Naive thymus-derived CD8-positive, alpha-beta T cell (primary cell): ENCODE data around the gene VAPB. TPM values are rescaled to one million over a fixed set of nuclear protein-coding genes. Genes with fewer than 3 reads are reported as not detected.
"Not testable (repeated sequence)": the region's sequence is repeated elsewhere in the genome, so short reads cannot be mapped to it uniquely, and the experiment has no call there.

ENCODE experiments used
- ATAC-seq, 2 donors: fragments of 150-1000 bp; cut with Tn5 transposase in 1 of 2; sonication (Bioruptor Pico), chemical (Tn5 transposase) in 1 of 2; 1 replicate in 1 of 2; 2 replicates in 1 of 2; pipeline ENCODE4 v1.10.0; 2021; ENCODE audit warnings: mild to moderate bottlenecking in 2 of 2, moderate library complexity in 2 of 2
- POLR2A ChIA-PET: fragments of 350-600 bp; sonication (Branson Sonifier 250); formaldehyde crosslinking; loops from one replicate; lab custom pipeline; 2021; ENCODE audit warnings: antibody characterized with exemption; lab: Charles Lee
- DNase-seq, 10 donors: peaks; one replicate each; pipeline versions ENCODE4 v3.0.0 to v3.0.0-alpha.2; 2020 to 2022
- H3K27ac Mint-ChIP-seq, 10 donors: one replicate each; pipeline ENCODE4 v1.8.0; 2020 to 2022; ENCODE audit warnings: mild to moderate bottlenecking in 10 of 10, mixed read lengths in 10 of 10, moderate library complexity in 4 of 10, inconsistent platforms in 1 of 10
- H3K27me3 Mint-ChIP-seq, 5 donors: one replicate each; pipeline ENCODE4 v1.8.0; 2021 to 2022; ENCODE audit warnings: mixed read lengths in 5 of 5
- H3K36me3 Mint-ChIP-seq, 3 donors: one replicate each; pipeline ENCODE4 v1.8.0; 2020 to 2022; ENCODE audit warnings: mixed read lengths in 3 of 3, mild to moderate bottlenecking in 2 of 3, inconsistent platforms in 1 of 3
- H3K4me1 Mint-ChIP-seq, 4 donors: one replicate each; pipeline ENCODE4 v1.8.0; 2021 to 2022; ENCODE audit warnings: mixed read lengths in 4 of 4
- H3K4me3 Mint-ChIP-seq, 10 donors: one replicate each; pipeline ENCODE4 v1.8.0; 2020 to 2022; ENCODE audit warnings: mild to moderate bottlenecking in 10 of 10, mixed read lengths in 10 of 10, moderate library complexity in 6 of 10, inconsistent platforms in 1 of 10
- H3K9me3 Mint-ChIP-seq, 9 donors: one replicate each; pipeline ENCODE4 v1.8.0; 2020 to 2022; ENCODE audit warnings: mixed read lengths in 9 of 9, mild to moderate bottlenecking in 3 of 9, inconsistent platforms in 1 of 9, moderate library complexity in 1 of 9
- polyA plus RNA-seq, 3 donors: library from polyadenylated mRNA; unstranded; fragments of 300-500 nt; fragmentation: Illumina TruSeq; gene quantifications; one replicate each; pipeline ENCODE4 v1.2.3, GENCODE V29; 2021
- total RNA-seq, 8 experiments: library from RNA in 2 of 8; stranded (reverse) in 2 of 8; gene quantifications; one replicate each; pipeline ENCODE4 v1.2.3 and lab custom pipeline; 2021 to 2026

Gene VAPB
- total and polyA plus RNA-seq, 5 experiments from 2014 or later = 24.7 to 34.3 (median 34.0) TPM

DNA sequence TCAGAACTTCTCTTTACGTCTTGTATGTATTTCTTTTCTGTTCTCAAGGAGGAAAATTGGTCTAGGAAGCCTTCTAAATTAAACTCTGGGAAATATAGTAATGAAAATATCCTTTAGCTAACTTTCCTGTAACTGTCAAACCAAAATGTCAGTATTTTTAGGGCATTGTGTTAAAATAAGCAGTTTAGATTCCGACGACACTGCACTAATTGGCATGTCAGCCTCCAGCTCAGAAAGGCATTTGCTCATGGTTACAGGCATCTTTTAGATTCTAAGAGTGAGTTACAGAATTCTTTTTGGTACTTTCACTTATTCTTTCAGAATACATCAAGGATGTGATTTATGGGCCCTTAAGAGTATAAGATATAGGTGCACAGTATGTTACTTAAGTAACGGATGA, 26.1 kb upstream of the VAPB start:
- peaks cover 0 to 73% (median 16%) of the 10 kb centered on the region in 3 donors for H3K36me3 Mint-ChIP-seq
- H3K4me3 Mint-ChIP-seq = no peak overlapping the region
- no peak for ATAC-seq
- no peaks in the 10 kb centered on the region for H3K27me3 Mint-ChIP-seq
- peak overlapping the region in 1 of 10 donors; percentile 18 for H3K27ac Mint-ChIP-seq
- DNase-seq = no peak
- POLR2A ChIA-PET = no interaction called here
- H3K9me3 Mint-ChIP-seq = no peaks in the 10 kb centered on the region
- peaks cover 0 to 2% (median 0%) of the 10 kb centered on the region in 4 donors for H3K4me1 Mint-ChIP-seq

DNA sequence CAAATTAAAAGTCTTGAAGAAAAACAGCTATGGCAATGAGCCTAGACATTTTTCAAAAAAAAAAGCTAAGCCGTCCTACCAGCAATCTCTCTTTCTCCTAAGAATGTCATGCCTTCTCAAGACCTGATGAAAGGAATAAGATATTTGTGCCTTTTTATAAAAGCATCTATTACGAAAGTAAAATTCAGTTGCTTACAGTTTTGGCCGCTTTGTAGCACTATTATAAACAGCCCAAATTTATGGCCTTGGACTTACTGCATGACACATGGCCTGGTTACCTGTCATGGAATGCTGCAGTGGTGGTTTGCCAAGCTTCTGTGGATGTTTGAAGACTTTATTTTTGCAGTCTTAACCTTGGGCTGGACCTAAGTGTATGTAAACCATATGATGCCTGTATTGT, 22.2 kb upstream of the VAPB start:
- Mint-ChIP-seq H3K4me3 (no peak overlapping the region), H3K4me1 (peaks cover 0 to 2% (median 0%) of the 10 kb centered on the region in 4 donors), H3K27me3 (no peaks in the 10 kb centered on the region), H3K27ac (peak overlapping the region in 1 of 10 donors; percentile 61), H3K9me3 (no peaks in the 10 kb centered on the region), H3K36me3 (peaks cover 0 to 41% (median 7%) of the 10 kb centered on the region in 3 donors)
- no peak for DNase-seq
- ATAC-seq = no peak
- POLR2A ChIA-PET = no interaction called here

DNA sequence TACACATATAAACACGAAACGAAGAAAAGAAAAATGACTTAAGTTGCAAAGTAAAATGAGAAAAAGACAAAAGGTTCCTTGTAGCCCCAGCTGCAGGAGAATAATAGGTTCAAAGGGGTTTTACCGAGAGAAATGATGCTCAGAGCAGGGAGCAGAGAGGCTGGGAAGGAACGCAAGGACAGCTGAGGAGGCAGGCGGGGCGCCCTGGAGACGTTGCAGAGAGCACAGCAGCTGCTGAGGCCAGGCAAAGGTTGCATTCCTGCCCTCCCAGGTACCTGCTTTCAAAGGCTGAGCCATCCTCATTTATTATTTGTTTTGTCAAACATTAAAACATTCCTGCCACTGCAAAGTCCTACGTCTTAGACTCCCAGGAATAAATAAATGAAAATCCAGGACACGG, 16.2 kb upstream of the VAPB start:
- H3K9me3 Mint-ChIP-seq = no peaks in the 10 kb centered on the region
- H3K4me3 Mint-ChIP-seq = no peak overlapping the region
- H3K27ac Mint-ChIP-seq = no peak overlapping the region
- H3K36me3 Mint-ChIP-seq = peaks cover 0 to 2% (median 0%) of the 10 kb centered on the region in 3 donors
- POLR2A ChIA-PET = no interaction called here
- no peaks in the 10 kb centered on the region for H3K4me1 Mint-ChIP-seq
- ATAC-seq (no peak), DNase-seq (no peak)
- H3K27me3 Mint-ChIP-seq = peaks cover 0 to 18% (median 5%) of the 10 kb centered on the region in 5 donors

DNA sequence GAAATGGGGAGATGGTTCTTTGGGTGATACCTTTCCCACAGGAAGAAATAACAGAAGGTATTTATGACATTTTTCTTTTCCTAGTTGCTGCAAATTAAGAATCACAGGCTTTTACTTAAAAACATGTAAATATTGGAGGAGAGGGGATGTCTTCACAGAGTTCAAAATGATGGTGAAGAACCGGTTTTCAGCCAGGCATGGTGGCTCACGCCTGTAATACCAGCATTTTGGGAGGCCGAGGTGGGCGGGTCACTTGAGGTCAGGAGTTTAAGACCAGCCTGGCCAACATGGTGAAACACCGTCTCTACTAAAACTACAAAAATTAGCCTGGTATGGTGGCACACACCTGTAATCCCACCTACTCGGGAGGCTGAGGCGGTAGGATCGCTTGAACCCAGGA, 15.7 kb upstream of the VAPB start:
- H3K4me1 Mint-ChIP-seq, H3K27ac Mint-ChIP-seq, DNase-seq, POLR2A ChIA-PET, H3K9me3 Mint-ChIP-seq, ATAC-seq, H3K36me3 Mint-ChIP-seq, H3K4me3 Mint-ChIP-seq: not testable (repeated sequence)
- peaks cover 1 to 23% (median 8%) of the 10 kb centered on the region in 5 donors for H3K27me3 Mint-ChIP-seq

DNA sequence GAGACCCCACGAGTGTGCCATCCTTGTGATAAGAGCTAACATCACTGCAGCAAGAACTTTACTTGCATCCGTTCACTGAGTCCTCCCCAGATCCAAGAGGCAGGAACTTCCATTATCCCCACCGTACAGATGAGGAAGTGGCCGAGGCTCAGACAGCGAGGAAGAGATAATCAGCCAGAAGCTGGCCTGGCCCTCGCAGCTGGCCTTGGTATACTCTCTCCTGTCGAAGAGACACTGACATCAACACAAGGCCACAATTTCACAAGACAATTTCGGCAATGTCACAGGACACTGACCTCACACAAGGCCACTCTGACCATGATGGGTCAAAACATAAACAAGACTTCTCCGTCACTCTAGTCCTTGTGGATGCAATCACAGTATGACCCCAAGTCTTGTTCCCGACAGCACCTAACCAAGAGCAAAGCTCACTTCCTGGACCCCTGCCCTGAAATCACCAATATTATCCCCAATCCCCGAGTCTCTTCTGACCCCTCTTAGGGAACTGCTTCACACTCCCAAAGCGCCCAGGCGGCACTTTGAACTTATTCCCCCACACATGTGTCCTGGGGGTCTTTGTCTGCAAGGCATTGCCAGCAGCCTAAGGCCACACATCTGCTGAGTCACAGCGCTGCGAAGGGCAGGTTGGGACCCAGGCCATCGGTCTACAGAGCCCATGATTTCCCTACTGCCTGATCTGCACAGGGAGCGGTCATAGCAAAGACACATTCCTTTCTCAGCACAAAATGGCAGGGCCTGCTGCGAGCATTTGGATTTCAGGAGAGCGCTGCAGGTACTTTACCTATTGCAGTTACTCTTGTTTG, 14.8 kb upstream of the VAPB start:
- H3K27me3 Mint-ChIP-seq = peaks cover 3 to 27% (median 16%) of the 10 kb centered on the region in 5 donors
- H3K27ac Mint-ChIP-seq = peak overlapping the region in 2 of 10 donors; percentile 53 to 85
- DNase-seq = no peak
- no peaks in the 10 kb centered on the region for H3K4me1 Mint-ChIP-seq
- ATAC-seq = no peak
- no peak overlapping the region for H3K4me3 Mint-ChIP-seq
- no peaks in the 10 kb centered on the region for H3K9me3 Mint-ChIP-seq
- POLR2A ChIA-PET = no interaction called here
- no peaks in the 10 kb centered on the region for H3K36me3 Mint-ChIP-seq

DNA sequence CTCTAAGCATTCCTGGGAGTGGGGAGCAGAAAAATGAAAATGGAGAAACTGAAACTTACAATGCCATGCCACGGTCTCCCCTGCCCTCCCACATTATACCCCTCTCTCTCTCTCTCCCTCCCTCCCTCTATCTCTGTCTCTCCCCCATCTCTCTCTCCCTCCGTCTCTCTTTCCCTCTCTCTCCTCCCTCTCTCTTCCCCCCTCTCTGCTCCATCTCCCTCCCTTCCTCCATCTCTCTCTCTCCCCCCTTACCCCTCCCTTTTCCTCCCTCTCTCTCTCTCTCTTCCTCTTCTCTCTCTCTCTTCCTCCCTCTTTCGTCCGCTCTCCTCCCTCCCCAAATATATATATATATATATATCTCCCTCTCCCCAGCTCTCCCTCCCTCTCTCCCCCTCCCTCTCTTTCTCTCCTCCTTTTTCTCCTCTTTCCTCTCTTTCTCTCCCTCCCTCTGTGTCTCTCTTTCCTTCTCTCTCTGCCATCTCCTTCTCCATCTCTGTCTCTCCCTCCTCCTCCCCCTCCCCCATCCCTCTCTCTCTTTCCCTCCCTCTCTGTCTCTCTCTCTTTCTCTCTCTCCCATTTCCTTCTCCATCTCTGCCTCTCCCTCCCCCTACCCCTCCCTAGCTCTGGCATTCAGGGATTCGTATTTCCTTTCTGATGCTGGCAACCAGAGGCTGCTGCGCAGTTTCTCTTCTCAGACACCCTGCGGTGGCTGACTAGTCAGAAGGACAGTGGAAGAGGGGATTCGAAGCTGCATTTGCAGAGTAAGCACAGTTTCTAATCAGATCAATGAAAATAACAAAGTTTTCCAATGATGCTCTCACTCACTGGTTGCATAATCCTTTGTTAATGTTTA, 13.9 kb upstream of the VAPB start:
- Mint-ChIP-seq H3K27me3 (peaks cover 8 to 32% (median 19%) of the 10 kb centered on the region in 5 donors), H3K4me1 (no peaks in the 10 kb centered on the region), H3K36me3 (no peaks in the 10 kb centered on the region), H3K9me3 (no peaks in the 10 kb centered on the region), H3K27ac (peak overlapping the region in 1 of 10 donors; percentile 85), H3K4me3 (no peak overlapping the region)
- DNase-seq (no peak), ATAC-seq (no peak)
- POLR2A ChIA-PET = interaction anchor here (0.6 to 0.7 kb wide), 2 partner anchors 133 to 1969 kb away, joined by 4 to 7 read pairs; no protein-coding TSS in a partner anchor

DNA sequence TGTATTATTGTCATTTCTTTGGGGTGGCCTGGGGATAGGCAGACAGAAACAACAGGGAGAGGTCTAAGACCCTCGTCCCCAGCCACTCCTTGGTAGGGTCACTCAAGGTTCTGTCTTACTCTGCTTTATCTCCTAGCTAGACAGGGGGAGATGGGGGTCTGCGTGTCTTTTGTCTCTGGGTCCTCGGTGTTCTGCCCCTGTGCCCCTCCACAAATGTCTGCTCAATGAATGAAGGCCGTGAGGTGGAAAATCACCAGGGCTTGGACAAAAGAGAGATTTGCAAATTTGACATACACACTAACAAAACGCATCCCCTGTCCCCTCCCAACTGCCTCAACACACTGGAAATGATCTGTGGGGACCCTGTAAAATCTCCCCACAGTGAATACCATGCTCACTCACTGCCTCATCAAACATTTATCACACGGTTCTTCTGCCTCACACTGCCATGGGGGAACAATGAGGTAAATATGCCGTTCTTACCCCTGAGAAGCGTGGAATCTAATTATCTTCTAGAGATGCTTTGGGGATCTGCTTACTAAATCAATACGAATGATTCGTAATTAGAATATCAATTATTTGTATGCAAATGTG, 13.2 kb upstream of the VAPB start:
- no peaks in the 10 kb centered on the region for H3K4me1 Mint-ChIP-seq
- no peak for DNase-seq
- POLR2A ChIA-PET = interaction anchor here (0.7 kb wide), 1 partner anchor 1970 kb away, joined by 4 read pairs; no protein-coding TSS in a partner anchor
- peak overlapping the region in 1 of 10 donors; percentile 24 for H3K27ac Mint-ChIP-seq
- H3K9me3 Mint-ChIP-seq = peaks cover 0 to 4% (median 1%) of the 10 kb centered on the region in 9 donors
- peaks cover 10 to 33% (median 24%) of the 10 kb centered on the region in 5 donors for H3K27me3 Mint-ChIP-seq
- H3K4me3 Mint-ChIP-seq = no peak overlapping the region
- no peak for ATAC-seq
- H3K36me3 Mint-ChIP-seq = peaks cover 0 to 3% (median 2%) of the 10 kb centered on the region in 3 donors

DNA sequence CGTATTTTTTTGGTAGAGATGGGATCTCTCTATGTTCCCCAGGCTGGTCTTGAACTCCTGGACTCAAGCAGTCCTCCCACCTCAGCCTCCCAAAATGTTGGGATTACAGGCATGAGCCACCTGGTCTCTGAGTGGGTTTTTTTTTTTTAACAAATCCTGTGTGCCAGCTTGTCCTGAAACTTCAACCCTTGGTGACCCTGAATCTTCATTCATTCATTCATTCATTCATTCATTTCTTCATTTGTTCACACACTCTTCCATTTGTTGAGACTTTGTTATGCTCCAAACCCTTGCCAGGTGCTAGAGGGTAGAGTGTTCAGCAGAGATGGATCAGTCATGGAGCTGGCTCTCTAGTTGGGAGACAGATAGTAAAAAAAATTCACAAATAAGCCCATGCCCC, 12.0 kb upstream of the VAPB start:
- DNase-seq (no peak), ATAC-seq (no peak)
- H3K9me3 Mint-ChIP-seq = peaks cover 0 to 15% (median 10%) of the 10 kb centered on the region in 9 donors
- H3K27ac Mint-ChIP-seq = peak overlapping the region in 2 of 10 donors; percentile 63 to 93
- H3K27me3 Mint-ChIP-seq = peaks cover 13 to 40% (median 30%) of the 10 kb centered on the region in 5 donors
- H3K36me3 Mint-ChIP-seq = peaks cover 0 to 13% (median 4%) of the 10 kb centered on the region in 3 donors
- H3K4me1 Mint-ChIP-seq = no peaks in the 10 kb centered on the region
- POLR2A ChIA-PET = no interaction called here
- no peak overlapping the region for H3K4me3 Mint-ChIP-seq

DNA sequence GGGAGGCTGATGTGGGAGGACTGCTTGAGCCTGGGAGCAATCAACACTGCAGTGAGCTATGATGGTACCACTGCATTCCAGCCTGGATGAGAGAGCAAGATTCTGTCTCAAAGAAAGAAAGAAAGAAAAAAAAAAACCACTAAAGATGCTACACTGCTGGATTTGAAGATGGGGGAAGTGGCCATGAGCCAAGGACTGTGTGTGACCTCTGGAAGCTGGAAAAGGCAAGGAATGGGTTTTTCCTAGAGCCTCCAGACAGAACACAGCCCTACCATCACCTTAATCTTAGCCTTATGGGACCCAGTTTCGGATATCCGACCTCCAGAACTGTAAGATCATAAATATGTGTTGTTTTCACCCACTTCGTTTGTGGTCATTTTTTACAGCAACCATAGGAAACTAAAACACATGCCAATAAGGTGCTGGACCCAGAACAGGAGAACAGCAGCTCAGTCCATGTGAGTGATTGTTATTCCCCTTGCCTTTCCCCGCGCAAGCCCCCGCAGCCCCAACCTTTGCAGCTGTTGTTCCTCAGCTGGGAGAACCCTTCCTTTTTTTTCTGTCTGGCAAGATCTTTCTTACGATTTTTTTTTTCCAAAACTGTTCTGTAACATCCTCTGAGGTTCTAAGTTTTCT, 11.1 kb upstream of the VAPB start:
- Mint-ChIP-seq H3K4me3 (no peak overlapping the region), H3K27ac (no peak overlapping the region), H3K9me3 (peaks cover 0 to 17% (median 10%) of the 10 kb centered on the region in 9 donors), H3K36me3 (peaks cover 0 to 13% (median 4%) of the 10 kb centered on the region in 3 donors), H3K4me1 (no peaks in the 10 kb centered on the region), H3K27me3 (peaks cover 13 to 48% (median 33%) of the 10 kb centered on the region in 5 donors)
- no peak for DNase-seq
- ATAC-seq = no peak
- POLR2A ChIA-PET = no interaction called here

DNA sequence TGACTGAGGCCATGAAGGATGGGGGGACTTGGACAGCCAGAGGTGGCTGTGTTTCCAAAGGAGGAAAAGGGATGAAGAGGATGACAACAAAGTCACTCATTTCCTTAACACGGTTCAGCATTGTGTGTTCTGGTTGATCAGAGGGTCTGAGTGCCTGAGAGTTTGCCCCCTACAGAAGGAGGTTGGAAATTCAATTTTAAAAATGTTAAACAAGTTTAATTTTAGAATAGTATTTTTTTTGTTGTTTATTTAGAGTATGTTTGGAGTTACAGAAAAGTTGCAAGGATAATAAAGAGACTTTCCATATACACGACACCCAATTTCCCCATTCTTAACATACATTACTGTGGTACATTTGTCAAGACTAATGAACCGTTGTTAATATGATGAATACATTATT, 10.3 kb upstream of the VAPB start:
- peaks cover 17 to 57% (median 37%) of the 10 kb centered on the region in 5 donors for H3K27me3 Mint-ChIP-seq
- DNase-seq (no peak), ATAC-seq (no peak)
- peaks cover 0 to 13% (median 4%) of the 10 kb centered on the region in 3 donors for H3K36me3 Mint-ChIP-seq
- POLR2A ChIA-PET = no interaction called here
- no peaks in the 10 kb centered on the region for H3K4me1 Mint-ChIP-seq
- H3K4me3 Mint-ChIP-seq = no peak overlapping the region
- H3K27ac Mint-ChIP-seq = no peak overlapping the region
- peaks cover 0 to 17% (median 10%) of the 10 kb centered on the region in 9 donors for H3K9me3 Mint-ChIP-seq

DNA sequence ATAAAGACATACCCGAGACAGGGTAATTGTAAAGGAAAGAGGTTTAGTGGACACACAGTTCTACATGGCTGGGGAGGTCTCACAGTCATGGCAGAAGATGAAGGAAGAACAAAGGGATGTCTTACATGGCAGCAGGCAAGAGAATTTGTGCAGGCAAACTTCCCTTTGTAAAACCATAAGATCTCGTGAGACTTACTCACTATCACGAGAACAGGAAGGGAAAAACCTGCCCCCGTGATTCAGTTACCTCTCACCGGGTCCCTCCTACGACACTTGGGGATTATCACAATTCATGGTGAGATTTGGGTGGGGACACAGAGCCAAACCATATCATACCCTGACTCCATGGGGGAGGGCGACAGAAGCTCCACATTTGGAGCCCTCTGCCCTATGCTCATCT, 7.4 kb upstream of the VAPB start:
- ATAC-seq (no peak), DNase-seq (no peak)
- POLR2A ChIA-PET = no interaction called here
- H3K36me3 Mint-ChIP-seq = peaks cover 0 to 13% (median 4%) of the 10 kb centered on the region in 3 donors
- no peak overlapping the region for H3K27ac Mint-ChIP-seq
- peaks cover 17 to 53% (median 37%) of the 10 kb centered on the region in 5 donors for H3K27me3 Mint-ChIP-seq
- peaks cover 0 to 17% (median 10%) of the 10 kb centered on the region in 9 donors for H3K9me3 Mint-ChIP-seq
- H3K4me3 Mint-ChIP-seq = no peak overlapping the region
- peaks cover 0 to 2% (median 0%) of the 10 kb centered on the region in 4 donors for H3K4me1 Mint-ChIP-seq

DNA sequence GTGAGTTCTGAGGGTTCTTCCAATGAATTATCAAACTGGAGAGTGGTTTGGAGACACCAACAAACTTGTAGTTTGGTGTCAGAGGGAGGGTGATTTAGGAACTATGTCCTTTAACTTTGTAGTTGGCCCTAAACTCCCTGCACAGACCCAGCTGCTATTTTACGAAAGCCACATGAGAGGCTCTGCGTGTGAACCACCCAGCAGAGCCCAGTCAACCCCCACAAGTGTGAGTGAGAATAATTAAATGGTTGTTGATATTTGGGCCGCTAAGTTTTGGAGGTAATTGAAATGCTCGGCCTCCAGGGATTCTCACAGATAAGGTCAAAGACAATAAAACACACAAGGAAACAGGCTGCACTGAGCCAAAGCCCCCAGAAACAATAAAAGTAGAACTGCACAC, 6.9 kb upstream of the VAPB start:
- DNase-seq = no peak
- peaks cover 0 to 17% (median 10%) of the 10 kb centered on the region in 9 donors for H3K9me3 Mint-ChIP-seq
- H3K27ac Mint-ChIP-seq = no peak overlapping the region
- POLR2A ChIA-PET = interaction anchor here (0.6 kb wide), 1 partner anchor 13 kb away, joined by 4 read pairs; no protein-coding TSS in a partner anchor
- peaks cover 0 to 2% (median under 1%) of the 10 kb centered on the region in 4 donors for H3K4me1 Mint-ChIP-seq
- peaks cover 0 to 13% (median 4%) of the 10 kb centered on the region in 3 donors for H3K36me3 Mint-ChIP-seq
- no peak for ATAC-seq
- H3K4me3 Mint-ChIP-seq = no peak overlapping the region
- peaks cover 16 to 51% (median 36%) of the 10 kb centered on the region in 5 donors for H3K27me3 Mint-ChIP-seq
